Colonic mucosa (tissue), 4 donors: ENCODE results near the gene SHLD1. TPM values are rescaled to one million over a fixed set of nuclear protein-coding genes. Genes with fewer than 3 reads are reported as not detected.
A peak's percentile ranks its signal among the peaks of the same experiment; 100 is the strongest.
"Not testable (repeated sequence)": the region's sequence is repeated elsewhere in the genome, so short reads cannot be mapped to it uniquely, and the experiment has no call there.

Source experiments
- DNase-seq: peaks from one replicate; pipeline ENCODE4 v3.0.0-alpha.2; 2020
- H3K27ac ChIP-seq: fragments of 200-600 bp; one replicate; pipeline ENCODE4 v1.8.0; 2021
- H3K27me3 ChIP-seq: fragments of 200-600 bp; one replicate; pipeline ENCODE4 v1.8.0; 2021
- H3K36me3 ChIP-seq: fragments of 200-600 bp; one replicate; pipeline ENCODE4 v1.8.0; 2021
- H3K4me1 ChIP-seq: fragments of 200-600 bp; one replicate; pipeline ENCODE4 v1.8.0; 2021; ENCODE audit warnings: mild to moderate bottlenecking
- H3K4me3 ChIP-seq: fragments of 200-600 bp; one replicate; pipeline ENCODE4 v1.8.0; 2021
- H3K9ac ChIP-seq, 2 donors: one replicate each; pipeline ENCODE4 v1.7.0; 2013; ENCODE audit warnings: control low read depth in 2 of 2, low read depth in 2 of 2, low read length in 2 of 2
- H3K9me3 ChIP-seq: fragments of 200-600 bp; one replicate; pipeline ENCODE4 v1.8.0; 2021
- intact Hi-C: fragments of 100-400 bp; cut with DNase I; formaldehyde crosslinking; loops from one replicate; pipeline ENCODE4 v1.14.1; 2022
- total RNA-seq, 2 donors: library from RNA; stranded (reverse); fragmentation: NEBNext Ultra II Directional in 1 of 2; extraction: Animal tissue kit (Norgen Biotek cat#: 25700) in 1 of 2; gene quantifications; one replicate each; pipeline ENCODE4 v1.2.1, GENCODE V29; 2021
- TF ChIP-seq, protein P1 (sequence below): fragments of 200-600 bp; IDR thresholded peaks from one replicate; pipeline ENCODE4 v1.8.0; 2022; ENCODE audit warnings: antibody characterized with exemption, mild to moderate bottlenecking
- donor health status: healthy.
- donor health status: DM: no; HTN: no; CAD: no.
- donor health status: DM: no; HTN: no; CAD: no.

SHLD1 gene, protein sequence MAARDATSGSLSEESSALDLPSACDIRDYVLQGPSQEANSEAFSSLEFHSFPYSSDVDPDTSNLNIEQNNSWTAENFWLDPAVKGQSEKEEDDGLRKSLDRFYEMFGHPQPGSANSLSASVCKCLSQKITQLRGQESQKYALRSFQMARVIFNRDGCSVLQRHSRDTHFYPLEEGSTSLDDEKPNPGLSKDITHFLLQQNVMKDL
- 1 to 10 TPM; 4.0 to 9.1 TPM for total RNA-seq

DNA sequence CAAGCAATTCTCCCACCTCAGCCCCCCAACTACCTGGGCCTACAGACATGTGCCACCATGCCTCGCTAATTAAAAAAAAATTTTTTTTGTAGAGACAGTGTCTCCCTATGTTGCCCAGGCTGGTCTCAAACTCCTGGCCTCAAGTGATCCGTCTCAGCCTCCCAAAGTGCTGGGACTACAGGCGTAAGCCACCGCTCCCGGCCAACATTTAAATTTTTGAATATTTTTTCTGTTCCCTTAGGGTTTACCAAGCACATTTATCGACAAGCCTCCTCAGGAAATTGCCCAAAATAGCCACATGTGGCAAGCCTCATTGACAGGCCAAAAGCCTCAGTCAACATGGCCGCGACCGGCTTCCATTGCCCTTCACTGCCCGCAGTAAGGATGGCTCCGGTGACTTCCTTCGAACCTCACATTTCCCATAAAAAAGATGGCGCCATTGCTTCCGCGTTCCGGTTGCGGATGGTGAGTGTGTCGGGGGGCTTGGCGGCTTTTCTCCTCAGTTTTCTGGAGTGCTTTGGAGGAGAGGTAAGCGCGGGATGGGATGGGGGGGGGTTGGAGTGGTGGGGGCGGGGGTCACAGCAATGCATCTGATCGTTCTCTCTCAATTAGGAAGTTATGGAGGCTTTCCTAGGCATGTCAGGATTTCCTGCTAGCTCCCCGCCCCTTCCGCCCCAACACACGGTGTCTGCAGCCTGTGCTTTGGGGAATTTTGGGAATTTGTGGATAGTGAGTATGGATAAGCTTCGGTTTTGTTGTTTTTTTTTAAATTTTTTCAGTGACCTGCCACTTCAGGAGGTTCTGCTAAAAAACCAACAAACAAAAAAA is at the start of gene SHLD1:
TSS of gene SHLD1 (plus strand) at position 450 of the 828 bp plus-strand sequence. CDS start 22,465 bp downstream, outside the sequence.
- TF ChIP-seq, protein P1, sequence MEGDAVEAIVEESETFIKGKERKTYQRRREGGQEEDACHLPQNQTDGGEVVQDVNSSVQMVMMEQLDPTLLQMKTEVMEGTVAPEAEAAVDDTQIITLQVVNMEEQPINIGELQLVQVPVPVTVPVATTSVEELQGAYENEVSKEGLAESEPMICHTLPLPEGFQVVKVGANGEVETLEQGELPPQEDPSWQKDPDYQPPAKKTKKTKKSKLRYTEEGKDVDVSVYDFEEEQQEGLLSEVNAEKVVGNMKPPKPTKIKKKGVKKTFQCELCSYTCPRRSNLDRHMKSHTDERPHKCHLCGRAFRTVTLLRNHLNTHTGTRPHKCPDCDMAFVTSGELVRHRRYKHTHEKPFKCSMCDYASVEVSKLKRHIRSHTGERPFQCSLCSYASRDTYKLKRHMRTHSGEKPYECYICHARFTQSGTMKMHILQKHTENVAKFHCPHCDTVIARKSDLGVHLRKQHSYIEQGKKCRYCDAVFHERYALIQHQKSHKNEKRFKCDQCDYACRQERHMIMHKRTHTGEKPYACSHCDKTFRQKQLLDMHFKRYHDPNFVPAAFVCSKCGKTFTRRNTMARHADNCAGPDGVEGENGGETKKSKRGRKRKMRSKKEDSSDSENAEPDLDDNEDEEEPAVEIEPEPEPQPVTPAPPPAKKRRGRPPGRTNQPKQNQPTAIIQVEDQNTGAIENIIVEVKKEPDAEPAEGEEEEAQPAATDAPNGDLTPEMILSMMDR = no peak
- intact Hi-C loops = no loop called here
- no peaks in the 10 kb centered on the region for H3K4me1 ChIP-seq

DNA sequence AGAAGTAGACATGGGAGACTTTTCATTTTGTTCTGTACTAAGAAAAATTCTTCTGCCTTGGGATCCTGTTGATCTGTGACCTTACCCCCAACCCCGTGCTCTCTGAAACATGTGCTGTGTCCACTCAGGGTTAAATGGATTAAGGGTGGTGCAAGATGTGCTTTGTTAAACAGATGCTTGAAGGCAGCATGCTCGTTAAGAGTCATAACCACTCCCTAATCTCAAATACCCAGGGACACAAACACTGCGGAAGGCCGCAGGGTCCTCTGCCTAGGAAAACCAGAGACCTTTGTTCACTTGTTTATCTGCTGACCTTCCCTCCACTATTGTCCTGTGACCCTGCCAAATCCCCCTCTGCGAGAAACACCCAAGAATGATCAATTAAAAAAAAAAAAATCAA is 47.9 kb upstream of the SHLD1 start:
- DNase-seq, H3K4me3 ChIP-seq, H3K4me1 ChIP-seq, H3K36me3 ChIP-seq, H3K9me3 ChIP-seq, H3K9ac ChIP-seq, intact Hi-C loops, H3K27me3 ChIP-seq, H3K27ac ChIP-seq: not testable (repeated sequence)

More for the DNA sequence above, at the start of gene SHLD1:
- peak; percentile 84 for DNase-seq
- Histone ChIP-seq H3K4me3 (peak within 1 kb of the TSS; percentile 53), H3K27me3 (no peaks in the 10 kb centered on the region), H3K36me3 (no peaks in the 10 kb centered on the region), H3K9ac (peak within 1 kb of the TSS; percentile 53 to 66), H3K27ac (peak within 1 kb of the TSS; percentile 56), H3K9me3 (no peaks in the 10 kb centered on the region)

DNA sequence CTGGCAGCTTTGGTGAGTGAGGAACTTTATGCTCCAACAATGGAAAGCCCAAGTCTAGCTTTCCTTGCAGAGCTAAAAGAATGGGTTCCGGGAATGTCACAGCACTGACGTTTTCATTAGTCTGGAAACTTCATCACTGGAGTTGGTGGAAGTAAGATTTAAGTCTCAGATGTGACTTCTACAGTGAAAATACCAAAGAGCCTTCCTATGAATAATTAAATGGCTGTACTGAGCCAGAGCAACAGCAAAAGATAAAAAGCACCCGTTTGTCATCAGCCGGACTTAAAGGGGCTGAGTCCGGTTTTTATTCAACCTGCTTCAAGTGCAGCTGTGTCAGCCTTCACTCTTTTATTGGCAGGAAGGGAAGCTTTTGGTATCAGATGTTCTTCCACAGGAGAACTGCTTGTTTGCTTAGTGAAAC is 46.5 kb upstream of the SHLD1 start:
- Histone ChIP-seq H3K27me3 (no peaks in the 10 kb centered on the region), H3K27ac (no peak overlapping the region), H3K9ac (no peak overlapping the region), H3K9me3 (no peaks in the 10 kb centered on the region), H3K4me1 (no peaks in the 10 kb centered on the region), H3K4me3 (no peak overlapping the region), H3K36me3 (no peaks in the 10 kb centered on the region)
- TF ChIP-seq, protein P1 = no peak
- no peak for DNase-seq
- intact Hi-C loops = no loop called here

DNA sequence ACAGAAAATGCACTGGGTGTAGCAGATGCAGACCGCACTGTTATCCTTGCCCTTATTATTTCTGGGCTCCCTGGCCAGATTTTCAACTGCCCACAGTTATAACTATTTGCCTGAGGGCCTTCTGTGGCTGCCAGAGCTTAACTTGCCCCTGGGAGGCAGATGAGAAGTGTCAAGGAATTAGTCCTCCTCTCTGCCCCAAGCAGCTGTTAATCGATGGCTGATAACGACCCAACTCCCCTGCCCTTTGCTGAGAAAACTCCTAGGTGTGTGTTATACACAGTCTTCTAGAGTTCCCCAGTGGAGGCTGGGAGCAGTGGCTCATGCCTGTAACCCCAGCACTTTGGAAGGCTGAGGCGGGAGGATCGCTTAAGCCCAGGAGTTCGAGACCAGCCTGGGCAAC is 44.4 kb upstream of the SHLD1 start:
- Histone ChIP-seq H3K4me3 (no peak overlapping the region), H3K9me3 (no peaks in the 10 kb centered on the region), H3K4me1 (no peaks in the 10 kb centered on the region), H3K27me3 (no peaks in the 10 kb centered on the region), H3K27ac (no peak overlapping the region), H3K9ac (no peak overlapping the region), H3K36me3 (no peaks in the 10 kb centered on the region)
- intact Hi-C loops = no loop called here
- DNase-seq = no peak
- TF ChIP-seq, protein P1 = no peak

DNA sequence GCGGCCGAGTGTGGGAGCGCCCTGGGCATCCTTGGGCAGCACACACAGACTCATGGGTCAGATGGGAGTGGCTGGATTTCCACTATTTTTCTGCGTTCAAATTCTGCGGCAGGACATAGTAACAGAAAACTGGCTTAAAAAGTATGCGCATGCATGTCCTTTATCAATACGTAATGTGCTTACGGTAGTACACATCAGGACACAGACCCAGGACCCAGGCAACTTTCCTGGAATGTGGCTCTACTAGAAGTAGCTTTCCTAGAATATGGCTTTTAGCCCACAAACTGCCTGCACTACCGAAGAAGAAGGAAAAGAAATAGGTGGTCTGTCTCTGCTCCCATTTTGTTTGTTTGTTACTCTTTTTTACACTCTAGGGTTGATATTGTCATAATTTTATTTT is 43.4 kb upstream of the SHLD1 start:
- DNase-seq = no peak
- no peak overlapping the region for H3K4me3 ChIP-seq
- no peaks in the 10 kb centered on the region for H3K36me3 ChIP-seq
- no peaks in the 10 kb centered on the region for H3K27me3 ChIP-seq
- no peak overlapping the region for H3K9ac ChIP-seq
- intact Hi-C loops = no loop called here
- TF ChIP-seq, protein P1 = no peak
- H3K9me3 ChIP-seq = no peaks in the 10 kb centered on the region
- no peaks in the 10 kb centered on the region for H3K4me1 ChIP-seq
- no peak overlapping the region for H3K27ac ChIP-seq

DNA sequence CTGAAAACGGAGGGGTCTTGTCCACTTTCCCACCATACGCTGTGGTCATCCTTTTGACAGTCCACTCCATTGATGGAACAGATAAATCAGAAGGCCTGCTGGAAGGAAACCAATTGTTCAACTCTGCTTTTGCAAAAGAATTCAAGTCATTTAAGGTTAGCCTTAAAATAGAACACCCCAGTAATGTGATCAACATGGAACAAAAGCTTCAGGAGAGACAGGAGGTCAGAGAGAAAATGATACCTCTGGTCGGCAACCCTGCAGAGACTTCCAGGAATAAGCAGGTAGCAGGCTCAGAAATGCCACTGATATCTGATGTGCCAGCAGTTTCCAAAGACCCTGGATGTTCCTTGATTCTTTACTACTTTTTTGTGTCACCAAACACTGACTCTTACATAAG is 39.6 kb upstream of the SHLD1 start:
- TF ChIP-seq, protein P1 = no peak
- H3K36me3 ChIP-seq = no peaks in the 10 kb centered on the region
- H3K27ac ChIP-seq = no peak overlapping the region
- no peak overlapping the region for H3K9ac ChIP-seq
- DNase-seq = no peak
- H3K4me3 ChIP-seq = no peak overlapping the region
- H3K4me1 ChIP-seq = no peaks in the 10 kb centered on the region
- H3K27me3 ChIP-seq = no peaks in the 10 kb centered on the region
- intact Hi-C loops = no loop called here
- H3K9me3 ChIP-seq = no peaks in the 10 kb centered on the region
